Heart left ventricle (tissue), 13 donors: ENCODE data around the gene THEM5.

Experiments
- POLR2A ChIP-seq, 2 donors: fragments of 450-650 bp; IDR thresholded peaks; one replicate each; pipeline ENCODE4 v1.6.1; 2017; ENCODE audit warnings: antibody characterized with exemption in 2 of 2, mild to moderate bottlenecking in 2 of 2, moderate library complexity in 2 of 2
- TF ChIP-seq, protein P1 (sequence below), 12 donors: fragments of 200-600 bp; sonication (generic) in 4 of 12; IDR thresholded peaks; one replicate each; pipeline versions ENCODE4 v1.5.0 to v1.8.0; 2018 to 2022; ENCODE audit warnings: antibody characterized with exemption in 12 of 12, mild to moderate bottlenecking in 5 of 12
- donor health status: ischemic (EF 13 %, LVEDD 7.1; RV severe dilation, severe dysfunction).
- donor health status: DM: no; HTN: yes; CAD: no.
- donor health status: DM: no; HTN: no; CAD: no.
- donor health status: ischemic (EF 25% LVEDD 6.9; RV normal size, moderate dysfunction).
- donor health status: ischemic (EF 25% LVEDD 5.7; RV mildly dilated, moderate dysfunction).
- donor health status: ischemic (EF 35%, LVEDD 5.7; RV mildly dilated, moderate dysfunction).
- donor health status: nonischemic (EF 11% LVEDD 7.7; RV severe dilation, severe dysfunction).
- donor health status: DM: yes; HTN: yes; CAD: no.
- donor health status: PGD.
- donor health status: ischemic (EF 29% LVEDD 5.4; RV normal size, mild dysfunction).
- donor health status: nonischemic (EF 23%, LVEDD 6.1; RV moderate dilation, normal function).

- TF ChIP-seq, protein P1, sequence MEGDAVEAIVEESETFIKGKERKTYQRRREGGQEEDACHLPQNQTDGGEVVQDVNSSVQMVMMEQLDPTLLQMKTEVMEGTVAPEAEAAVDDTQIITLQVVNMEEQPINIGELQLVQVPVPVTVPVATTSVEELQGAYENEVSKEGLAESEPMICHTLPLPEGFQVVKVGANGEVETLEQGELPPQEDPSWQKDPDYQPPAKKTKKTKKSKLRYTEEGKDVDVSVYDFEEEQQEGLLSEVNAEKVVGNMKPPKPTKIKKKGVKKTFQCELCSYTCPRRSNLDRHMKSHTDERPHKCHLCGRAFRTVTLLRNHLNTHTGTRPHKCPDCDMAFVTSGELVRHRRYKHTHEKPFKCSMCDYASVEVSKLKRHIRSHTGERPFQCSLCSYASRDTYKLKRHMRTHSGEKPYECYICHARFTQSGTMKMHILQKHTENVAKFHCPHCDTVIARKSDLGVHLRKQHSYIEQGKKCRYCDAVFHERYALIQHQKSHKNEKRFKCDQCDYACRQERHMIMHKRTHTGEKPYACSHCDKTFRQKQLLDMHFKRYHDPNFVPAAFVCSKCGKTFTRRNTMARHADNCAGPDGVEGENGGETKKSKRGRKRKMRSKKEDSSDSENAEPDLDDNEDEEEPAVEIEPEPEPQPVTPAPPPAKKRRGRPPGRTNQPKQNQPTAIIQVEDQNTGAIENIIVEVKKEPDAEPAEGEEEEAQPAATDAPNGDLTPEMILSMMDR (IDR thresholded peaks at IDR 0.05): no peak
- no peak for TF ChIP-seq POLR2A (IDR thresholded peaks at IDR 0.05)
Observed at GRCh38 chr1:151814971-151815545, 38.5 kb downstream of the THEM5 start.
